OCI-M1 (cell line): Measurements from ENCODE around the gene HHEX.

ENCODE experiments used
- DNase-seq: peaks from one replicate; lab custom pipeline; 2025; lab: John Stamatoyannopoulos, UW

The HHEX gene

DNA sequence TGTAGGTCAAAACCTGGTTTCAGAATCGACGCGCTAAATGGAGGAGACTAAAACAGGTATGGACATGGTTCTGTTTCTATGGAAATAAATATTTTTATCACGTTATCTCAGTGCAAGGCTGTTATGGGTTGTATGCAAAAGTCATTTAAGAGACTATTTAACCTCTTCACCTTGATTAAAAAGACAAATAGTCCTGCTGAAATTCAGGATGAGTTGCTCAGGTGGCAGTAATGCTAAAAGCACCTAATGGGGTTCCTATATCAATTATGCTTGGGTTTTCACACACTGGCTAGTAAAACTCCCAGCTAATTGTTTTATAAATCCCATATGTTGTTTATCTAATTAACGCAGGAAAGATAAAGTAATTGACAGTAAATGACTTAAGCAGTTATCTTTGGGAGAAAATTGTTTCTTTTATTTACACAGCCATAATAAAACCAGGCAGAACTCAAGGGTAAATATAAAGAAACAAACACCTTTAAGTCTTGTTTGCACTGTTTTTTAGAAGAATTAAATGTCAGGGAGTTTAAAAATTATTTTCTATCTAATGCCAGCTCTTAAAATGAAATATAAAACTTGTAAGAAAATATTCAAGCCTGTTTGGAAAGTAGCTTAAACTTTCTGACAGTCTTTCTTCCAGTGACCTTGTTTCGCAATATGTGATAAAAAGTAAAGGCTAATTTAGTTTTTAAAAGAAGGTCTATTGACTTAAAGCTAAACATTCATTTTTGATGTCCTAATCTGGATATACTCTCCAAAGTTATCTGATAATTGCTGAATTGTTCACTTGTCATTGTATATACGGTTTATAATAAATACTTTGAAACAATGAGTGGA lies 3.2 kb downstream of the HHEX start:
- peak; percentile 39 for DNase-seq

DNA sequence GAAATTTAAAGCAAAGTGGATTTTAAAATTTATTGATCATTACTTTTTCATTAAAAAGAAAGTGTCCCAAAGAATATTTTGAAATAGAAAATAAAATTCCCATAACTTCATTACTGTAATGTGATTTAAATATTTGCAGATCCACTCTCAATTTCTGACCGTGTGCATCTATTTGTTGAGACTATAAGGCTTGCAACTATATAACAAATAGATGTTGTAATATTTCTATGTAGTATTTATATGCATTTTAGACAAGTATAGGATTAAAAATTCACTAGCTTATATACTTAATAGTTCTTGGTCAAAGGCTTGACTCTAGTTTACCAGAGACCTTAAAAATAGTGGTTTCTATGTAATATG lies 3.8 kb downstream of the HHEX start:
- no peak for DNase-seq

GRCh38 chr10:92695679-92696605 lies 6.2 kb downstream of the HHEX start:
- no peak for DNase-seq

DNA sequence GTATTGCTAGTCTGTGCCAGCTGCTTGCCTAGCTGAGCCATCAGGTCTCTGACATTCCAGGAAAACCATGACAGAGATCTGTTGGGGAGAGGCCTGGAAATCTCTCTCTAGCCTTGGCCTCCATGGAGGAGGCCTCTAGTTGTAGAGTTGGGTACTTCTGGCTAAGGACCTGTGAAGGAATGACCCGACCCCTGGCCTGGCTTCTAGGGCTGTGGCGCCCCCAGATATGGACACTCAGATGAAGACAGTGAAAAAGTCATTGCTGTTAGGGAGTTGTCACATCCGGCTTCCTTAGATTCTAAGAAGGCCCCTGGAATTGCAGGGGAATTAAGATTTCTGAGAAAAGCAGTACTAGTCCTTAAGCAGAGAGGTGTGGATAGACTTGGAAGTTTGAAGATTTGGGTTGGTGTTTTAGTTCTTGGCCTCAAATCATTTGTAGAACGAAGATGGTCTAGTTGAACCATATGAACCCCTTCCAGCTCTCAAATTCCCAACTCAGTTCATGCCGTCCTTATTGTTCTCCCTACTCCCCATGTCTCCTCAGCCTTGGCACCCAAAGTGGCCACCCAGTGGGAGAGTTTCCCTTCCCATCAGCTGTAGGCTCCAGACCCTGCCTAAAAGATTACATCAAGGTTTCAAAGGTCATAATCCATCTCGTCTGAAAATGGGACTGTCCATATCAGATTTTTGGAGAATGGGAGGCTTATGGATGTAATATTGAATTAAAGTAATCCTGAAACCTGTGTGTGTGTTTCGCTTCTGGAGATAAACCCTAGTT lies 7.0 kb downstream of the HHEX start:
- peak; percentile 61 for DNase-seq

DNA sequence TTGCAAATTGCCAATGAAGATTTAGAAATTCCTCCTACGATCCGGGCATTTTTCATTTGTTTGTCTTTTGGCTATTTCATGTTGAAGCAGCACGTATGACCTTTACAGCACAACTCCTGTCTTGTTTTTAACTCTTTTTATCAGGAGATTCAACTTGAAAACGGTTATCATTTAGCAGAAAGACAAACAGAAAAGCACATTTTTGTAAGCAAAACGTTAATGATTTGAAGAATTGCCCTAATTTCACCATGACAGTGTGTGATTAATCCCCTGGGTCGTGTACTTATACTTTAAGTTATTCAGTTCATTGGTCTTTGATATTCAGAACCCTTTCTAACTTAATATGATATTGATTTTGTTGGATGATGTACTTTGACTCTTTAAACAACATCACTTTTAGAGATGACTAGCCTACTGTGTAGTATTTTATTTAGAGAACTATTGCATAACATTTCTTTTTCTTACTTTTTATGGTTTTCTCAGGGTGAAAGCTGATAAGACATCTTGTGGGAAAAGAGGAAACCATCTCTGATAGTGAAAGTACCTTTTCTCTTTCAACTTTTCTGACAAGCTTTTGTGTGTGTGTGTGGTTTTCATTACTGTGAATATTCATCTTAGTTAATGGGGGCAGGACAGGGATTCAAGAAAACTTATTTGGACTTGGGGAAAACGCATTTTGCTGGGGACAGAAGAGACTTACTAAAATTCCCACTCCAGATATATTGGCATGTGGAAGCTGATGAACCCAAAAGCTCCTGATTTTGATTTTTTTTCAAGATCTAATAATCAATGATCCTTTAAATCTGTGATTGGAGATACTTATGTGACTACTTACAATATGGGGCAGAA lies 8.1 kb downstream of the HHEX start:
- peak; percentile 83 for DNase-seq

- DNase-seq: peak; percentile 79
Measured at GRCh38 chr10:92699193-92699517, 9.4 kb downstream of the HHEX start.

GRCh38 chr10:92699518-92700381 lies 10.0 kb downstream of the HHEX start:
- DNase-seq: peak; percentile 89

DNA sequence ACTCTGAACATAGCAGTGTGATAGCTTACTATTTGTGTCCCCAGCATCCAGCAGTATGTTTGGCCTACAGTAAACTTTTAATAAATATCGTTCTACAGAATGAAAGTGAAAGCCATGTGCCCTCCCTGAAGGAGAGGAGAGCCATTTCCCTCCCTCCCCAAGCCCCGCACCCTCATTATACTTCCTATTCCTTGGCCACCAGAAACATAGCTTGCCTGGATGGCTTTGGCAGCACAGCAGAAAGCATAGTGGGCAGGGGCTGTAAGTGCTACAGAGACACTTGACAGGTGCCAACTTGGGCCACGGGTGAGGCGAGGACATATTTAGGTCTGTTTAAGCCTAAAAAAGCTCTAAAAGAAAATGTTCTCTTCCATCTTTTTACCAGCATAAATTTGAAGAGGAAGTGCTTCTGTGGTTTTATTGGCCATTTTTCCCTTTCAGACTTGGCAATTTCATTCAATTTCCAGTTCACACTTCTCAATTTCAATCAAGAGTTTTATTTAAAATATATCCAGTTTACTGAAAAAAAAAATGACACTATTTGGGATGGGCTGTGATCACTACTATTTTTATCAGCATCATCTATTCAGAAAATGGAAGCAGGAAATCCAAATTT lies 12.7 kb downstream of the HHEX start:
- peak; percentile 89 for DNase-seq

DNA sequence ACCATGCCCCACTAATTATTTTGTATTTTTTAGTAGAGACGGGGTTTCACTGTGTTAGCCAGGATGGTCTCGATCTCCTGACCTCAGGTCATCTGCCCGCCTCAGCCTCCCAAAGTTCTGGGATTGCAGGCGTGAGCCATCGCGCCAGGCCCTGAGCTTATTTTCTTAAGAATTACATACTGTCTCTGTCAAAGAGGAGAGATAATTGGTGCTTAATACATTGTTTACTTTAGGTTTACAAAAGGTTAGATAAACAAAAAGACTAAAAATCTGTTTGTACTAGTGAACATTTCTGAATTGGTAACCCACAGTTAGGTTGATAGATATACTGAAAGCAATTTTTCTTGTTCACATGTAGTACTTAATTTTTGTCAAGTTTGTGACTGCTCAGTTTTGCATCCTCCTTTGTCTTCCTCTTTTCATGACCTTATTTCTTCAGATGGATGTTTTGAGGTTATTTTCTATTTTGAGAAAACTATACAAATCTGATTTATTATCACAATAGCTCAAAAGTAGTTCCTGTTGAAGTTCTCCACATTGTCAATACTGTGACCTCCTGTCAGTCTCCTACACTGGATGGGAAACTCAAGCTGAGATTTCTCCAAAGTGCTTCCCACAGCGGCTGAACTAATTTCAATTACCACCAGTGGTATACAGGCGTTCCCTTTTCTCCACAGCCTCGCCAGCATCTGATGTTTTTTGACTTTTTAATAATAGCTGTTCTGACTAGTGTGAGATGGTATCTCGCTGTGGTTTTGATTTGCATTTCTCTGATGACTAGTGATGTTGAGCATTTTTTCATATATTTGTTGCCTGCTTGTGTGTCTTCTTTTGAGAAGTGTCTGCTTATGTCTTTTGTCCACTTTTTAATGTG lies 22.5 kb downstream of the HHEX start:
- DNase-seq: no peak

- DNase-seq: peak; percentile 50
Measured at GRCh38 chr10:92714152-92714845, 24.5 kb downstream of the HHEX start.

DNA sequence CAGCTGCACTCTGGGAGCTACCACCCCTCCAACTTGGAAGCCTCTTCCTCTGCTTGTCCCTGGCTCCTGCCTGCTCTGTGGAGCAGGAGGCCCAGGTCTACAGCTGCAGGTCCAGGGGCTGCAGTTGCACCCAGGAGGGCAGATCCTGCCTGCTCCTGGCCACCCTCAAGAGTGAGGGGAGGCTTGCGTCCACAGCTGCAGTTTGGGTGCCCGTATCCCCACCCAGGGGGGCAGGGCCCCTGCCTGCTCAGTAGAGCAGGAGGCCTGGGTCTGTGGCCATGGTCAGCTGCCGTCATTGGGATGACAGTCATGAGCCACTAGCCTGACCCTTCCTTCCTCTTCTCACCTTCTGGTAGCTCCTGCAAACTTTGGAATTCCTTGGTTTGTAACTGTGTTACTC lies 25.1 kb downstream of the HHEX start:
- no peak for DNase-seq

GRCh38 chr10:92719991-92720830 lies 30.5 kb downstream of the HHEX start:
- DNase-seq: no peak

DNA sequence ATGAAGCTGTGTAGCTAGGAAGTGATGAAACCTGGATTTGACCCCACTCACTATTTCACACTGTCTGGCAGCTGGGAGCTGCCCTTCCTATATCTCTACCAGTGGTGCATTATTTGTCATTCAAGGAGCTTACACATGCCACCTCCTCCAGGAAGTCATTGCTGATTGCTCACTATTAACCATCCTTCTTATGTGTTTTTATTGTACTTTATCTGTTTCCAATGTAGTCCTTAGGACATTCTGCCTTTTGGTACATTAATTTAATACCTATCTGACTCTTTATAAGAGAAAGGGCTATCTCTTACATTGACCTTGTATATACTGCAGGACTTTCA lies 31.0 kb downstream of the HHEX start:
- DNase-seq: no peak

DNA sequence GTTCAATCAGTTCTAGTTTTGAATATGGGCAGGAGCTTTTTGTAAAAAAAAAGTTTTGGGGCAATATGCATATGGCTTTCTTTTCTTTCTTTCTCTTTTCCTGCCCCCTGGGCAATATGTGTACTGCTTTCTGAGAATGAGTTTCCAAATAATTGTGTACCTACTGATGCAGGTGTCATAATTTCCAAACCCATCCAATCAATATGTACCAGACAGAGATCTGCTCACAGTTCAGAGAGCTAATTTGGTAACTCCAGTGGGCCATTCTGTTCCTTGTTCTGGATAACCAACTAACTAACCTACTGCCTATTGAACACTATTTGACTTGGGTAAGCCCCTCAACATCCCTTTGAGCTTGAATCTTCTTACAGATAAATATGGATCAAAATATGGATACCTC lies 32.6 kb downstream of the HHEX start:
- DNase-seq: no peak

GRCh38 chr10:92727141-92727540 lies 37.4 kb downstream of the HHEX start:
- DNase-seq: no peak

DNA sequence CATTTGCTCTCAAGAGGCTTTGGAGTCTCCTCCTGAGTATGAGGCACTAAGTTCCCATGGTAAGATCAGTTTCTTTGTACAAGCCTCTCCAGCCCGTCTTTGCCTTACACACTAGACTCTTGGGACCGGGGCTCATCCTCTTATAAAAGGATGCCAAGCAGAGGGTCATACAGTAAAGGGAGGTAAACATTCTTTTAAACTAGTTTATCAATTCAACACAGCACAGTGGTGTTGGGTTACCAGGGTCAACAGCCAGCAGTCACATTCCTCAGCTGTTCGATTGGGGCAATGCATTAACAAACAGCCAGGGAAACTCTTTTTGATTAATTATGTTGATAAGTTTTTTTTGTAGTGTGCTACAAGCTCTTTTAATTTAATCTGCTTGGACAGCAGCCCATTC lies 37.8 kb downstream of the HHEX start:
- no peak for DNase-seq

- DNase-seq: no peak
Measured at GRCh38 chr10:92729886-92730285, 40.1 kb downstream of the HHEX start.

- DNase-seq: no peak
Measured at GRCh38 chr10:92732958-92733357, 43.2 kb downstream of the HHEX start.
